Stimulated activated CD8-positive, alpha-beta memory T cell treated with anti-CD3 and anti-CD28 coated beads, Interleukin-12 subunit alpha, Interleukin-12 subunit beta, amount 100 ng/mL, for 24 hours (primary cell): ENCODE measurements around the gene CSAD.
"Not testable (repeated sequence)": the region's sequence is repeated elsewhere in the genome, so short reads cannot be mapped to it uniquely, and the experiment has no call there.

Experiments used
- DNase-seq: peaks from one replicate; pipeline ENCODE4 v3.0.0-alpha.2; 2020; ENCODE audit errors: extremely low read depth

The CSAD gene

DNA sequence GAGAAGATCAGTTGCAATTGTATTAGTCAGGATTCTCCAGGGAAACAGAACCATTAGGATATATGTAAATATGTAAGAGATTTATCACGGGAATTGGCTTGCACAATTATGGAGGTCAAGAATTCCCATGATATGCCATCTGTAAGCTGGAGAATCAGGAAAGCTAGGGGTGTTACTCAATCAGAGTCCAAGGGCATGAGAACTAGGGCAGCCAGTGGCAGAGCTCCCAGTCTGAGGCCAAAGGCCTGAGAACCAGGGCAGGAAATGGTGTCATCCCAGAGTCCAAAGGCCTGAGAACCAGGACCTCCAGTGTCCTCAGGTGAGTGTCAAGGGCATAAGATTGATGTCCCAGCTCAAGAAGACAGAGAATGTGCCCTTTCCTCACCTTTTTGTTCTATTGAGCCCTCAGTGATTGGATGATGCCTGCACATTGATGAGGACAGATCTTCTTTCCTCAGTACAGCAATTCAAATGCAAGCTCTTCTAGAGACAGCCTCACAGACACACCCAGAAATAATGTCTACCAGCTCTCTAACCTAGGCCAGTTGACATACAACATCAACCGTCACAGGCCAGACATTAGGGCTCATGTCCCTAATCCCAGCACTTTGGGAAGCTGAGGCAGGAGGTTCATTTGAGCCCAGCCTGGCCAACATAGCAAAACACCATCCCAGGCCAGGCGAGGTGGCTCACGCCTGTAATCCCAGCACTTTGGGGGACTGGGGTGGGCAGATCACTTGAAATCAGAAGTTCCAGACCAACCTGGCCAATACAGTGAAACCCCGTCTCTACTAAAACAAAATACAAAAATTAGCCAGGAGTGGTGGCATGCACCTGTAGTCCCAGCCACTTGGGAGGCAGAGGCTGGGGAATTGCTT, 35.1 kb downstream of the CSAD start:
- no peak for DNase-seq

GRCh38 chr12:53143355-53143754, 37.4 kb downstream of the CSAD start:
- no peak for DNase-seq

DNA sequence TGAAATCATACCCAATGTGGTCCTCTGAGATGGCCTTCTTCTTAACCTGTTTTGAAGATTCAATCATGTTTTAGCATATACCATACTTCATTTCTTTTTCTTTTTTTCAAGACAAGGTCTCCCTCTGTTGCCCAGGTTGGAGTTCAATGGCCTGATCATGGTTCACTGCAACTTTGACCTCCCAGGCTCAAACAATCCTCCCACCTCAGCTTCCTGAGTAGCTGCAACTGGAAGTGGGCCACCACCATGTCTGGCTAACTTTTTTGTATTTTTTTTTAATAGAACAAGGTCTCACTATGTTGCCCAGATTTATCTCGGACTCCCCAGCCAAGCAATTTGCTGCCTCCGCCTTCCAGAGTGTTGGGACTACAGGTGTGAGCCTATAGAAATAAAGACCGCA, 47.0 kb downstream of the CSAD start:
- no peak for DNase-seq

- DNase-seq = no peak
These were observed 48.9 kb downstream of the CSAD start for GRCh38 chr12:53131844-53132243.

GRCh38 chr12:53128780-53129569, 51.8 kb downstream of the CSAD start:
- DNase-seq = no peak

DNA sequence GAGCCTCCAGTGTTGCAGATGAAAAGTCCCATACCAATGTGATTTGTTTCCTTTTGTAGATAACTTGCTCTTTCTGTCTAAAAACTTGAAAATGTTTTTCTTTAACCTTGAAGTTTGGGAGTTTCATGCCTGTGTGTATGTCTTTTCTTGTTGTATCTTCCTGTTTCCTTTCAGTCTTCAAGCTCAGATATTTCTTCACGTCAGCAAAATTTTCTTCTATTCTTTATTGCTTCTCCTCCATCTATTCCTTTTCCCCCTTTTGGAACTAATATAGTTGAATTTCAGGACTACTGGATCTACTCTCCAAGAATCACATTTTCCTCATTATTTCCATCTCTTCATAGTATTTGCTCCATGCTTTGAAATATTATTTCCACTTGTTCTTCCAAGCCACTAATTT, 53.6 kb downstream of the CSAD start:
- no peak for DNase-seq

GRCh38 chr12:53124352-53124723, 56.4 kb downstream of the CSAD start:
- DNase-seq = no peak

DNA sequence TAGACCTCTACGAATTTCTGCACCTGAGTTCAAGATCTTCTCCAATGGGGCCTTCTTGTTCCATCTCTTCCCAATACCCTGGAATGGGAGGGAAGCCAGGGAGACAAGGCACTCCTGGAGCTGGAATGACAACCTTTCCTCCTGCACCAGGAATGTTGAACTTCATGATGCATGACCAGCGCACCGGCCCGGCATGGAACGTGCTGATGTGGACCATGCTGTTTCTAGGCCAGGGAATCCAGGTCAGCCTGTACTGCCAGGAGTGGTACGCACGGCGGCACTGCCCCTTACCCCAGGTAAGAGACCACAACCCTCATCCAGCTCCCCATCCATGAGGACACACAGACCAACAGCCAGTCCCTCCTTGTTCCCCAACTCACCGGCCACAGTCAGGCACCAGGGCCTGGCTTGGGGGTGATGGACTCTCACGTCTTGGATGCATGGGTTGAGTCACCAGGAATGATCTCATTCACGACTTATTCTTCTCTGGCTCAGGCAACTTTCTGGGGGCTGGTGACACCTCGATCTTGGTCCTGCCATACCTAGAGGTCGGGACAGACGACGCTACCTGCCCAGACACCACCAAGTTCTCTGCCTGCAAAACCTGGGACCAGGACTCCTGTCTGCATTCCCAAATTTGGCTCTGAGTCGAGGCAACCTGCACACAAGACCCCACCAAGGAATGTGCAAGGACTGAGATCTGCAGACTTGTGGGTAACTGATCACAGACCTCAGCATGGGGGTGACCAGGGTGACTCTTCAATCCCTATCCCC, 57.0 kb downstream of the CSAD start:
- no peak for DNase-seq

DNA sequence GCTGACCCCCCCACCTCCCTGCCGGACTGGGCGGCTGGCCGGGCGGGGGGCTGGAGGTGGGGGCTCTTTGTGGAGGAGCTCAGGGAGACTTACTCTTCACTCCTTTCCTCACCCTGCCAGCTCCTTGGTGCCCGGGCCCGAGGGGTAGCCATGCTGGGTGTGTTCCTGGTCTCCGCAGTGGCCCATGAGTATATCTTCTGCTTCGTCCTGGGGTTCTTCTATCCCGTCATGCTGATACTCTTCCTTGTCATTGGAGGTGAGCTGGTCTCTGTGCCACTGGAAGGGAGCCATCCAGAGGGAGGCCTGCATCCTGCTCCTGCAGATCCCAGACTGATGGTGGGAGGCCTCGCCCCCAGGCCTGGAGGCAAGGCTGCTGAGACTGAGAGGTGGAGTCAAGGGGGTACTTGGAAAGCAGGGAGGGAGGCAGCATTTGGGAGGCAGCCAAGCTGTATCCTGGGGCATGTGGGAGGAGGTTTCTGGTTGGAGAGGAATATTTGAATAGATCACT, 57.7 kb downstream of the CSAD start:
- DNase-seq = no peak

DNA sequence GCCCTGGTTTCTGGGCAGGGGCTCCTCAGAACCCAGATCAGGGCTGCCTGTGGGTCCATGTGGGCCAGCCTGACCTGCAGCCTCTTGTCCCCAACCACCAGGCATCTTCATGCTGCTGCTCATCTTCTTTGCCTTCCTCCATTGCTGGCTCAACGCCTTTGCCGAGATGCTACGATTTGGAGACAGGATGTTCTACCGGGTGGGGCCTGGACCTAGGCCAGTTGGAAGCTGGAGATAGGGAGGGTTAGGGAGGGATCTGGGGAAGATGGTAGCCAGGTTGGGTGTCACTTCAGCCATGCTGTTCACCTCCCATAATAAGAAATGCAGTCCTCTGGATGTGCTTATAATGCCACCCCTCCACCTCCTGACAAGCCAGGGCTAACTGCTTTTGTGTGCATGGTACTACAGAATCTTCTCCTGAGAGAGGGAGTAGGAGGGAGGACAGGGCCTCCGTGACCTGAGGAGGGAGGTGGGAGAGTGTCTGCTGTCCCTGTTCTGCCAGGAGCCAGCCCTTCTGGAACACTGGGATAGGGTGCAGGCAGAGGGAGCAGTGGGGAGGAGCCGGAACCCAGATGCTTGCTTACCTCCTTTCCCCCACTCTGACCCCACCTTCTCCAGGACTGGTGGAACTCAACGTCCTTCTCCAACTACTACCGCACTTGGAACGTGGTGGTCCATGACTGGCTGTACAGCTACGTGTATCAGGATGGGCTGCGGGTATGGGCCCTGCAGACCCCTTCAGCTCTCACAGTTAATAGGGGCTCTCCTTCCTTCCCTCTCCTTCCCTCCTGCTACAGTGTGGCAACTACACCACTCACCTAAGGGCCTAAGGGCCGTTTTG, 59.8 kb downstream of the CSAD start:
- DNase-seq = no peak

- DNase-seq = no peak
These were observed 61.9 kb downstream of the CSAD start for GRCh38 chr12:53118751-53119300.

GRCh38 chr12:53115891-53116648, 64.7 kb downstream of the CSAD start:
- no peak for DNase-seq

- no peak for DNase-seq
These were observed 65.4 kb downstream of the CSAD start for GRCh38 chr12:53115112-53115890.

GRCh38 chr12:53113951-53114350, 66.8 kb downstream of the CSAD start:
- no peak for DNase-seq

GRCh38 chr12:53113136-53113705, 67.5 kb downstream of the CSAD start:
- no peak for DNase-seq

GRCh38 chr12:53112431-53112830, 68.3 kb downstream of the CSAD start:
- DNase-seq = not testable (repeated sequence)
